VCaP (cell line): ENCODE results near the gene IGSF8.

Experiments used
- H3K27ac ChIP-seq: fragments of 450-650 bp; 2 replicates; pipeline ENCODE4 v1.5.1; 2017
- TF ChIP-seq, protein P1 (sequence below): fragments of 450-650 bp; conservative IDR thresholded peaks from 2 replicates; pipeline ENCODE4 v1.5.1; 2017; ENCODE audit warnings: mild to moderate bottlenecking, moderate library complexity

IGSF8 gene

GRCh38 chr1:160097911-160098851 is at the start of gene IGSF8:
TSS of gene IGSF8 (minus strand) at chr1:160098619. CDS start at chr1:160098472, 147 bp downstream.
- TF ChIP-seq, protein P1, sequence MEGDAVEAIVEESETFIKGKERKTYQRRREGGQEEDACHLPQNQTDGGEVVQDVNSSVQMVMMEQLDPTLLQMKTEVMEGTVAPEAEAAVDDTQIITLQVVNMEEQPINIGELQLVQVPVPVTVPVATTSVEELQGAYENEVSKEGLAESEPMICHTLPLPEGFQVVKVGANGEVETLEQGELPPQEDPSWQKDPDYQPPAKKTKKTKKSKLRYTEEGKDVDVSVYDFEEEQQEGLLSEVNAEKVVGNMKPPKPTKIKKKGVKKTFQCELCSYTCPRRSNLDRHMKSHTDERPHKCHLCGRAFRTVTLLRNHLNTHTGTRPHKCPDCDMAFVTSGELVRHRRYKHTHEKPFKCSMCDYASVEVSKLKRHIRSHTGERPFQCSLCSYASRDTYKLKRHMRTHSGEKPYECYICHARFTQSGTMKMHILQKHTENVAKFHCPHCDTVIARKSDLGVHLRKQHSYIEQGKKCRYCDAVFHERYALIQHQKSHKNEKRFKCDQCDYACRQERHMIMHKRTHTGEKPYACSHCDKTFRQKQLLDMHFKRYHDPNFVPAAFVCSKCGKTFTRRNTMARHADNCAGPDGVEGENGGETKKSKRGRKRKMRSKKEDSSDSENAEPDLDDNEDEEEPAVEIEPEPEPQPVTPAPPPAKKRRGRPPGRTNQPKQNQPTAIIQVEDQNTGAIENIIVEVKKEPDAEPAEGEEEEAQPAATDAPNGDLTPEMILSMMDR, result no peak
- H3K27ac ChIP-seq, result peak within 1 kb of the TSS; percentile 84

- H3K27ac ChIP-seq, result no peak overlapping the region
Observed at GRCh38 chr1:160148121-160148520, 49.7 kb upstream of the IGSF8 start.

GRCh38 chr1:160146107-160146506 is 47.7 kb upstream of the IGSF8 start:
- H3K27ac ChIP-seq, result no peak overlapping the region
- TF ChIP-seq, protein P1, result no peak

More at GRCh38 chr1:160148121-160148520, 49.7 kb upstream of the IGSF8 start:
- TF ChIP-seq, protein P1, result no peak

DNA sequence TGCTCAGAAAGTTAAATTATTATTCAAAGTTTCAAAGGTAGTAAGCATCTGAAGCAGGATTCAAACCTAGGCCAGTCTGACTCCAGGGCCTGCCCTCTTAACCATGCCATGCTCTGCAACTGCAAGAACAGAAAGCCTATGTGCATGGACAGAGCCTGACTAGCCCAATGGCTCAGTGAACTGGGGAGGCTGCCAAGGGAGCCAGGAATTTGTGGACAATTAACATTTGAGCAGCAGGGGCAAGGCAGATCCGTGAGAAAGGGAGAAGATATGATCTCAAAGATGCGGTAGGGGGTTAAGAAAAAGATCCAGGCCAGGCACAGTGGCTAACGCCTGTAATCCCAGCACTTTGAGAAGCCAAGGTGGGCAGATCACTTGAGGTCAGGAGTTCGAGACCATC is 46.5 kb upstream of the IGSF8 start:
- no peak overlapping the region for H3K27ac ChIP-seq
- TF ChIP-seq, protein P1, result no peak

- H3K27ac ChIP-seq, result no peak overlapping the region
- TF ChIP-seq, protein P1, result no peak
Observed at GRCh38 chr1:160143695-160144094, 45.3 kb upstream of the IGSF8 start.

DNA sequence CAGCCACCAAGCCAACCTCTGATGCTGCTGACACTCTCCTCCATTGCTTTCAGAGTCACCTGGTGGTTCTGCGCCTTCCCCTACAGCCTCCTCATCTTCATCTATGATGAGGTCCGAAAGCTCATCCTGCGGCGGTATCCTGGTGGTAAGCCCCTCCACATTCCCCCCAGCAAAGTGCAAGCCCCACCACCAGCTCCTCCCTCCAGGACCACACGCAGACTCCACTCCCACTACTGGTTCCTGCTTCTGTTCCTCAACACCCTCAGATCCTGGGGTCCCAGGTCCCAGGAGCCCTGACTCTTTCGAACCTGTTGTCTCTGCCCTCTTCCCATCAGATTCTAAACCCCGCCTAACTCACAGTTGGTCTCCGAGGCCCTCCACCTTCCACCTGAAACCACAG is 41.4 kb upstream of the IGSF8 start:
- TF ChIP-seq, protein P1, result no peak
- no peak overlapping the region for H3K27ac ChIP-seq

DNA sequence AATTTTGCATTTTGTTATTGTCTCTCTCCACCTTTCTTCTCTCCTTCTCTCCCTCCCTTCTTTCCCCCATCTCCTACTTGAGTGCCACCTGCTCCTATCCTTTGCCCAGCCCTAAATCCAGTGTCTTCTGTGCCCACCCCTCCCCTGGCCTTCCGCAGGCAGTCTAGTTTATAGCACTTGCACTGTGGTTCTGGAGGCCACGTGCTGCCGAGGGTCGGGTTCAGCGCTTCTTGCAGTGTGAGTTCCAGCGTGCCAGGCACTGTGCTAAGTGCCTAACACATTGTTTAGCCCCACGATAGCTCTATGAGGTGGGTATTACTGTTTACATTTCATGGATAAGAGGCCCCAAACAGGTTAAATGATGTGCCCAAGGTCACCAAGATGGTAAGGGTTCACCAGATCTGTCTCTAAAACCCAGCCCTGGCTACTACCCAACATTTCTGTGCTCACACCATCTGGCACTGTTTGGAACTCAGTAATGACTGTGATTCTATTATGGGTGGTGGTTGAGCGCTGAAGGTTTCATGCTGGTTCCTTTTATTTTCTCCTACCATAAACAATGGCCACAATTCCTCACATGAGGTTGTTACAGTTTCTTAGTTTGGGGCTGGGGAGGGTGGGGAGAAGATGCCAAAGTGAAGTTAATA is 38.9 kb upstream of the IGSF8 start:
- TF ChIP-seq, protein P1, result no peak

More for the DNA sequence above, 38.9 kb upstream of the IGSF8 start:
- no peak overlapping the region for H3K27ac ChIP-seq
